PFSK-1 (cell line): Measurements from ENCODE around the gene SP140.

Experiments used
- FOXP2 ChIP-seq: optimal IDR thresholded peaks from 2 replicates; pipeline ENCODE3; 2011; ENCODE audit warnings: borderline replicate concordance, control low read depth, inconsistent platforms; ENCODE audit not compliant: insufficient read depth; ENCODE audit errors: extremely low read length, extremely low read depth
- POLR2AphosphoS5 ChIP-seq: IDR thresholded peaks from 2 replicates; pipeline ENCODE4 v1.6.1; 2012; ENCODE audit warnings: low read depth, mild to moderate bottlenecking, control low read depth, low read length, moderate library complexity
- REST ChIP-seq, 2 experiments: IDR thresholded peaks; 2 replicates each; pipeline versions ENCODE4 v1.6.1 to v1.8.0; 2011 to 2012; ENCODE audit warnings: low read depth in 2 of 2, low read length in 2 of 2, control low read depth in 1 of 2, inconsistent platforms in 1 of 2, mild to moderate bottlenecking in 1 of 2, moderate library complexity in 1 of 2; ENCODE audit not compliant: insufficient read depth in 1 of 2
- SIN3A ChIP-seq: IDR thresholded peaks from 2 replicates; pipeline ENCODE4 v1.6.1; 2012; ENCODE audit warnings: mild to moderate bottlenecking, low read length, moderate library complexity, borderline replicate concordance; ENCODE audit not compliant: insufficient read depth
- TAF1 ChIP-seq: IDR thresholded peaks from 2 replicates; pipeline ENCODE4 v1.6.1; 2012; ENCODE audit warnings: low read length, control low read depth, borderline replicate concordance; ENCODE audit not compliant: insufficient read depth

Gene SP140

GRCh38 chr2:230329946-230330605 lies 104.5 kb downstream of the SP140 start:
- TF ChIP-seq TAF1, result no peak

- TF ChIP-seq POLR2AphosphoS5 (no peak), REST (IDR thresholded peaks at IDR 0.05; ENCODE audit: insufficient read depth in 1 of 2, low read depth in 2 of 2, low read length in 2 of 2) (no peak), FOXP2 (no peak), TAF1 (no peak), SIN3A (no peak)
These were observed 105.2 kb downstream of the SP140 start for GRCh38 chr2:230330725-230331124.

- no peak for TF ChIP-seq POLR2AphosphoS5
- no peak for TF ChIP-seq FOXP2
- no peak for TF ChIP-seq TAF1
- TF ChIP-seq REST (IDR thresholded peaks at IDR 0.05; ENCODE audit: insufficient read depth in 1 of 2, low read depth in 2 of 2, low read length in 2 of 2), result no peak
- TF ChIP-seq SIN3A, result no peak
These were observed 109.9 kb downstream of the SP140 start for GRCh38 chr2:230335461-230335863.

- TF ChIP-seq POLR2AphosphoS5, result no peak
- TF ChIP-seq TAF1, result no peak
These were observed 110.4 kb downstream of the SP140 start for GRCh38 chr2:230335864-230336506.

GRCh38 chr2:230343747-230344146 lies 118.2 kb downstream of the SP140 start:
- no peak for TF ChIP-seq REST (IDR thresholded peaks at IDR 0.05; ENCODE audit: insufficient read depth in 1 of 2, low read depth in 2 of 2, low read length in 2 of 2)
- no peak for TF ChIP-seq TAF1
- no peak for TF ChIP-seq SIN3A
- TF ChIP-seq FOXP2, result no peak
- no peak for TF ChIP-seq POLR2AphosphoS5

GRCh38 chr2:230346465-230346864 lies 120.9 kb downstream of the SP140 start:
- TF ChIP-seq POLR2AphosphoS5 (no peak), FOXP2 (no peak), REST (IDR thresholded peaks at IDR 0.05; ENCODE audit: insufficient read depth in 1 of 2, low read depth in 2 of 2, low read length in 2 of 2) (no peak), SIN3A (no peak), TAF1 (no peak)
